A549 treated with ZK216348 at 1 μM for 4 hours (cell line): ENCODE measurements around the gene CNNM4. TPM values are rescaled to one million over a fixed set of nuclear protein-coding genes. Genes with fewer than 3 reads are reported as not detected.

ENCODE experiments used
- total RNA-seq: library from RNA; stranded (reverse); fragments of 200-300 nt; extraction: Qiagen RNA extraction; gene quantifications from 5 replicates; pipeline ENCODE4 v1.2.3, GENCODE V29; 2022; ENCODE audit warnings: low read depth

CNNM4 gene
- total RNA-seq = 10.3 to 15.5 TPM (median 13.6 TPM) in 5 replicates

GRCh38 chr2:96760036-96760985 lies at the start of gene CNNM4:
CNNM4 (plus strand) TSS chr2:96760902; CDS start chr2:96761000, 98 bp downstream.

GRCh38 chr2:96739633-96740428 lies 20.9 kb upstream of the CNNM4 start, which contains the start of gene LMAN2L:
LMAN2L (minus strand) TSS chr2:96740064; CDS start chr2:96740040, 24 bp downstream.

GRCh38 chr2:96816127-96816835 lies 55.6 kb downstream of the CNNM4 start, which contains the start of gene CNNM3:
CNNM3 (plus strand) TSS chr2:96816268; CDS start chr2:96816278, 10 bp downstream.

GRCh38 chr2:96843538-96844268 lies 83.0 kb downstream of the CNNM4 start, which contains the start of gene ANKRD23:
ANKRD23 (minus strand) TSS chr2:96844021; CDS start chr2:96843992, 29 bp downstream.

GRCh38 chr2:96857667-96858372 lies 97.1 kb downstream of the CNNM4 start, which contains the start of gene ANKRD39:
ANKRD39 (minus strand) TSS chr2:96858016; CDS start chr2:96857987, 29 bp downstream.

Other genes with a start within 250 kb of the CNNM4 start
- 4.6 to 7.9 TPM (median 7.1 TPM) in 5 replicates for gene ARID5A, start 224.2 kb upstream of the CNNM4 start, total RNA-seq
- 22.0 to 31.2 TPM (median 27.7 TPM) in 5 replicates for gene KANSL3, start 122.6 kb upstream of the CNNM4 start, total RNA-seq
- gene FER1L5, start 118.1 kb upstream of the CNNM4 start, total RNA-seq = not detected in 5 replicates
- 19.3 to 24.3 TPM (median 21.9 TPM) in 5 replicates for gene LMAN2L, start 20.8 kb upstream of the CNNM4 start, total RNA-seq
- gene CNNM3, start 55.4 kb downstream of the CNNM4 start, total RNA-seq = 7.9 to 15.9 TPM (median 13.8 TPM) in 5 replicates
- gene ANKRD23, start 83.1 kb downstream of the CNNM4 start, total RNA-seq = 0.45 to 3.1 TPM (median 2.2 TPM) in 5 replicates
- gene ANKRD39, start 97.1 kb downstream of the CNNM4 start, total RNA-seq = 19.0 to 22.0 TPM (median 20.6 TPM) in 5 replicates
- gene SEMA4C, start 109.2 kb downstream of the CNNM4 start, total RNA-seq = 12.2 to 25.7 TPM (median 20.2 TPM) in 5 replicates
- gene FAM178B, start 225.7 kb downstream of the CNNM4 start, total RNA-seq = not detected in 5 replicates